Measurements from ENCODE around the gene SH2D6.

- TF ChIP-seq SIN3A (IDR thresholded peaks at IDR 0.05; ENCODE audit: borderline replicate concordance, insufficient read depth, low read length) (no peak), POLR2AphosphoS5 (IDR thresholded peaks at IDR 0.05; ENCODE audit: low read depth, low read length) (no peak), TAF1 (IDR thresholded peaks at IDR 0.05; ENCODE audit: borderline replicate concordance, insufficient read depth, low read length) (no peak), REST (IDR thresholded peaks at IDR 0.05; ENCODE audit: insufficient read depth in 1 of 2, low read depth in 2 of 2, low read length in 2 of 2) (no peak), FOXP2 (optimal IDR thresholded peaks at IDR 0.05; ENCODE audit: borderline replicate concordance, extremely low read depth, extremely low read length, insufficient read depth) (no peak)
Measured at GRCh38 chr2:85423525-85423924, 5.0 kb downstream of the SH2D6 start.

All from PFSK-1 (cell line).